NT2/D1 (cell line): ENCODE data around the gene DYNC1H1.

Source experiments
- SUZ12 ChIP-seq: IDR thresholded peaks from 2 replicates; pipeline ENCODE4 v1.6.1; 2011; ENCODE audit not compliant: insufficient read length, insufficient read depth; ENCODE audit errors: extremely low read depth
- YY1 ChIP-seq: IDR thresholded peaks from 2 replicates; pipeline ENCODE4 v1.6.1; 2011; ENCODE audit not compliant: insufficient read length, insufficient read depth
- ZNF274 ChIP-seq: IDR thresholded peaks from 2 replicates; pipeline ENCODE4 v1.6.1; 2011; ENCODE audit warnings: mild to moderate bottlenecking, low read depth, low read length

DNA sequence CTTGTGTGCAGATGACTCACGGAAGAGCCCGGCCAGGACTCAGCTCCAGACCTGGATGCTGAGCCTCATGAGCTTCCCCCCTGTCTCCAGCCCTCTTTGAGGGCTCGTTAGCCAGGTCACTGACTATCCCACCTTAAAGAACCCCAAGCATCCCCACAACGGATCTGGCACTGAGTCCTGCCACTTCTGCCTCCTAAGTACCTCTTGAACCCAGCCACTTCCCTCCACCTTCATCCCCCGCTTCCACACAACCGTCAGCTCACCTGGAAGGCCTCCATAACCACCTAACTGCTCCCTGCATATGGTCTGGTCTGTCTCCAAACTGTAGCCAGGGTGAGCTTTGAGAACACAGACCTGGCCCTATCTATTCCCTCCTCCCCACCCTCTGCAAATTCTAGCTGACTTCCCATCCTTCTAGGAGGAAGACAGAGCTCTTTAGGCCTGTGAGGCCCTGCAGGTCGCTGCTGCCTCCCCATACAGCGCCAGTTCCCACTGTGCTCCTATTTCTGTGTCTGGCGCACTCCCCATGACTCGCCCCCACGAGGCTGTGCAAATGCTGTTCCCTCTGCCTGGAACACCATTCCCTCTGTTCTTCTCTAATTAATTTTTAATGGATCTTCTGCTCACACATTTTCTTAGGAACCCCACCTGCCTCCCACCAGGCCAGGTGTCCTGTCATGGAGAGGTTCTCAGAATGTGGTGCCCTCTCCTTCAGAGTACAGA, 125.4 kb downstream of the DYNC1H1 start:
- TF ChIP-seq ZNF274 (no peak), YY1 (no peak), SUZ12 (no peak)
